K562 (cell line): ENCODE measurements around the gene PRDX2. TPM values are rescaled to one million over a fixed set of nuclear protein-coding genes. Genes with fewer than 3 reads are reported as not detected.

ENCODE experiments used
- ATAC-seq: fragments of 200-7000 bp; cut with Tn5 transposase; 3 replicates; pipeline ENCODE4 v1.9.1; 2020; ENCODE audit warnings: moderate library complexity
- BruUV-seq: library from RNA; stranded (reverse); fragments of 400-500 nt; replicated peaks from 2 replicates; lab custom pipeline; 2021; lab: Mats Ljungman, UMichigan
- CTCF ChIA-PET: fragments of 300-600 bp; formaldehyde crosslinking; extraction: SDS; loops from one replicate; lab custom pipeline; 2021; ENCODE audit warnings: low intra/inter-chr PET ratio; lab: Yijun Ruan, JAX
- POLR2A ChIA-PET: fragments of 300-600, 350-650 bp; sonication (Branson Sonifier 250); formaldehyde crosslinking; extraction: SDS; loops from one replicate; lab custom pipeline; 2021; ENCODE audit warnings: antibody characterized with exemption, inconsistent platforms; lab: Yijun Ruan, JAX
- DNase-seq, 4 experiments: peaks; one replicate each; pipeline versions ENCODE4 v3.0.0 to v3.0.0-alpha.2; 2011 to 2018; ENCODE audit warnings: low spot score in 3 of 4, mixed read lengths in 3 of 4; ENCODE audit errors: extremely low read depth in 1 of 4
- FAIRE-seq: peaks from 2 replicates; lab custom pipeline; 2011; peaks lifted over from hg19 to GRCh38; lab: Jason Lieb, UNC
- H2AFZ ChIP-seq: 2 replicates; pipeline ENCODE4 v1.6.0; 2011; ENCODE audit warnings: low read depth, low read length, control low read depth, inconsistent platforms
- H3K27ac ChIP-seq: fragments of 200-600 bp; 3 replicates; pipeline ENCODE4 v1.8.0; 2011; ENCODE audit warnings: low read depth, mild to moderate bottlenecking, control low read depth, inconsistent platforms, low read length, moderate library complexity, mixed read lengths; ENCODE audit errors: extremely low read depth
- H3K27me3 ChIP-seq, 2 experiments: fragments of 300-600 bp in 1 of 2; 2 replicates in 1 of 2; 3 replicates in 1 of 2; pipeline versions ENCODE4 v1.6.0 to v1.8.0; 2011; ENCODE audit warnings: inconsistent platforms in 2 of 2, low read length in 2 of 2, mild to moderate bottlenecking in 1 of 2, mixed read lengths in 1 of 2, moderate library complexity in 1 of 2; ENCODE audit not compliant: control insufficient read depth in 2 of 2, insufficient read depth in 2 of 2
- H3K36me3 ChIP-seq: fragments of 300-600 bp; 3 replicates; pipeline ENCODE4 v1.8.0; 2011; ENCODE audit warnings: mild to moderate bottlenecking, low read length, inconsistent platforms; ENCODE audit not compliant: control insufficient read depth, insufficient read depth
- H3K4me1 ChIP-seq, 2 experiments: fragments of 200-600 bp in 1 of 2; replicated peaks in 1 of 2; 2 replicates in 1 of 2; 3 replicates in 1 of 2; pipeline versions ENCODE4 v1.5.1 to v1.8.0; 2011; ENCODE audit warnings: inconsistent platforms in 2 of 2, low read length in 2 of 2, mild to moderate bottlenecking in 1 of 2, mixed read lengths in 1 of 2, moderate library complexity in 1 of 2; ENCODE audit not compliant: control insufficient read depth in 2 of 2, insufficient read depth in 2 of 2
- H3K4me2 ChIP-seq: 2 replicates; pipeline ENCODE4 v1.6.1; 2011; ENCODE audit warnings: low read length, control low read depth, inconsistent platforms, mixed read lengths; ENCODE audit not compliant: insufficient read depth
- H3K4me3 ChIP-seq: fragments of 200-600 bp; sonication (generic), shearing (Covaris generic); 2 replicates; pipeline ENCODE4 v1.5.1; 2016; ENCODE audit warnings: control low read depth, inconsistent platforms
- H3K79me2 ChIP-seq: fragments of 200-600 bp; 3 replicates; pipeline ENCODE4 v1.8.0; 2011; ENCODE audit warnings: low read length, inconsistent platforms; ENCODE audit not compliant: control insufficient read depth, insufficient read depth
- H3K9ac ChIP-seq, 2 experiments: 2 replicates each; pipeline versions ENCODE4 v1.6.0 to v1.6.1; 2011; ENCODE audit warnings: low read depth in 2 of 2, low read length in 2 of 2, control low read depth in 1 of 2, inconsistent platforms in 1 of 2, mild to moderate bottlenecking in 1 of 2, mixed read lengths in 1 of 2; ENCODE audit not compliant: insufficient read depth in 1 of 2
- H3K9me1 ChIP-seq: one replicate; pipeline ENCODE4 v1.6.0; 2011; ENCODE audit warnings: inconsistent platforms, mild to moderate bottlenecking, low read length, moderate library complexity; ENCODE audit not compliant: control insufficient read depth, insufficient read depth
- H3K9me3 ChIP-seq: replicated peaks from 2 replicates; pipeline ENCODE4 v1.5.1; 2011; ENCODE audit warnings: low read depth, low read length, inconsistent platforms; ENCODE audit not compliant: control insufficient read depth, insufficient read depth
- H4K20me1 ChIP-seq: replicated peaks from 2 replicates; pipeline ENCODE4 v1.6.1; 2011; ENCODE audit warnings: low read length, inconsistent platforms, mixed read lengths; ENCODE audit not compliant: control insufficient read depth, insufficient read depth
- CHD2 ChIP-seq: IDR thresholded peaks from 2 replicates; pipeline ENCODE4 v1.6.1; 2011; ENCODE audit warnings: low read depth, low read length
- E2F3 ChIP-seq: fragments of 250-450 bp; sonication (Bioruptor Pico); IDR thresholded peaks from 2 replicates; pipeline ENCODE4 v1.4.0; 2020; ENCODE audit warnings: mild to moderate bottlenecking
- ELF1 ChIP-seq: fragments of 200-800 bp; sonication (Bioruptor generic); IDR thresholded peaks from 2 replicates; pipeline ENCODE4 v1.6.1; 2016; ENCODE audit warnings: missing genetic modification characterization, missing compliant biosample characterization
- GABPA ChIP-seq: fragments of 200-800 bp; sonication (Bioruptor generic); conservative IDR thresholded peaks from 2 replicates; pipeline ENCODE4 v1.6.1; 2016; ENCODE audit warnings: low read depth, missing genetic modification characterization, missing compliant biosample characterization
- JUNB ChIP-seq: fragments of 450-650 bp; formaldehyde crosslinking; conservative IDR thresholded peaks from 2 replicates; pipeline ENCODE4 v1.4.0; 2020; ENCODE audit warnings: mild to moderate bottlenecking
- KLF6 ChIP-seq: fragments of 250-450 bp; sonication (Bioruptor Pico); IDR thresholded peaks from 2 replicates; pipeline ENCODE4 v1.4.0; 2020; ENCODE audit warnings: mild to moderate bottlenecking, moderate library complexity, borderline replicate concordance
- MNT ChIP-seq, 2 experiments: fragments of 450-650 bp; conservative IDR thresholded peaks; 2 replicates each; pipeline ENCODE4 v1.6.1; 2017; ENCODE audit warnings: mild to moderate bottlenecking in 2 of 2, moderate library complexity in 2 of 2
- NONO ChIP-seq, 2 experiments: fragments of 200-400 bp in 1 of 2; fragments of 450-650 bp in 1 of 2; formaldehyde crosslinking in 1 of 2; IDR thresholded peaks; 2 replicates each; pipeline ENCODE4 v1.6.1; 2017; ENCODE audit warnings: low read depth in 2 of 2, mild to moderate bottlenecking in 2 of 2, moderate library complexity in 2 of 2, low read length in 1 of 2
- NR4A1 ChIP-seq, 2 experiments: fragments of 250-450 bp in 1 of 2; fragments of 450-650 bp in 1 of 2; sonication (Bioruptor Pico) in 1 of 2; IDR thresholded peaks; 2 replicates each; pipeline versions ENCODE4 v1.4.0 to v1.6.1; 2016 to 2020; ENCODE audit warnings: mild to moderate bottlenecking in 2 of 2, missing compliant biosample characterization in 1 of 2, missing genetic modification characterization in 1 of 2, moderate library complexity in 1 of 2
- PCBP2 ChIP-seq: fragments of 200-400 bp; formaldehyde crosslinking; IDR thresholded peaks from 2 replicates; pipeline ENCODE4 v1.6.1; 2018; ENCODE audit warnings: low read length, low read depth, mild to moderate bottlenecking, moderate library complexity; ENCODE audit not compliant: poor library complexity, severe bottlenecking
- TBL1XR1 ChIP-seq, 2 experiments: IDR thresholded peaks; 2 replicates each; pipeline ENCODE4 v1.6.1; 2012; ENCODE audit warnings: improper control_type of control experiment in 2 of 2, low read length in 2 of 2, mild to moderate bottlenecking in 1 of 2
- ZNF232 ChIP-seq: sonication (generic); formaldehyde crosslinking; IDR thresholded peaks from 2 replicates; pipeline ENCODE4 v1.8.0; 2022; ENCODE audit warnings: mild to moderate bottlenecking, missing genetic modification reagents
- ZNF740 ChIP-seq, 3 experiments: fragments of 200-800 bp in 1 of 3; sonication (Bioruptor generic) in 1 of 3; sonication (generic) in 1 of 3; formaldehyde crosslinking in 1 of 3; IDR thresholded peaks; 2 replicates each; pipeline versions ENCODE4 v1.6.1 to v1.8.0; 2016 to 2022; ENCODE audit warnings: mild to moderate bottlenecking in 2 of 3, missing compliant biosample characterization in 2 of 3, missing genetic modification characterization in 2 of 3, missing genetic modification reagents in 1 of 3
- WGBS: fragments of 100-300 bp; shearing (Covaris generic); methylation state at CpG from one replicate; pipeline ENCODE4 v1.1.6; 2016; ENCODE audit warnings: low coverage, mixed read lengths; ENCODE audit not compliant: insufficient coverage; ENCODE audit errors: missing lambda C conversion rate; 5-methylcytosine and 5-hydroxymethylcytosine counted together
- in situ Hi-C: fragments of 300-500 bp; cut with MboI; formaldehyde crosslinking; loops from 4 replicates; pipeline ENCODE4 v1.15.0; 2018; ENCODE audit warnings: inconsistent platforms, mixed read lengths
- intact Hi-C: fragments of 100-400 bp; cut with micrococcal nuclease; formaldehyde crosslinking; loops from 2 replicates; pipeline ENCODE4 v1.14.2; 2022
- polyA plus RNA-seq, 8 experiments: library from polyadenylated mRNA; depleted of rRNA in 4 of 8; stranded (reverse) in 5 of 8; unstranded in 3 of 8; fragments of >200 nt; fragmentation: Nextera tagmentation in 2 of 8; fragmentation: Illumina TruSeq in 1 of 8; extraction: Ambion mirVana in 2 of 8; extraction: Trizol in 1 of 8; gene quantifications; 2 replicates each; pipeline versions ENCODE4 v1.2.1 to v1.2.3, GENCODE V29; 2011 to 2014; ENCODE audit warnings: inconsistent platforms in 1 of 8, missing spikeins in 1 of 8
- total RNA-seq, 7 experiments: library from RNA; depleted of rRNA in 6 of 7; stranded (reverse); fragments of >200 nt in 6 of 7; fragmentation: Illumina TruSeq in 2 of 7; extraction: Trizol in 2 of 7; gene quantifications; 2 replicates each; pipeline versions ENCODE4 v1.2.1 to v1.2.3, GENCODE V29; 2011 to 2021; ENCODE audit warnings: low replicate concordance in 1 of 7
- TF ChIP-seq, protein P1 (sequence below): fragments of 250-450 bp; sonication (Bioruptor Pico); IDR thresholded peaks from 2 replicates; pipeline ENCODE4 v1.8.0; 2022; ENCODE audit warnings: moderate library complexity, mild to moderate bottlenecking, inconsistent platforms

Gene PRDX2
- total and polyA plus RNA-seq, 9 of the 15 experiments (the other 6 are each of a cell fraction or from before 2014, with no cell fraction given) = 206 to 1,183 (median 415) TPM

GRCh38 chr19:12786141-12786870, 15.3 kb downstream of the PRDX2 start (continued):
- TF ChIP-seq ELF1 = no peak
- no peak for TF ChIP-seq NONO (IDR thresholded peaks at IDR 0.05; ENCODE audit: low read depth in 2 of 2, low read length in 1 of 2)
- no peak for TF ChIP-seq NR4A1 (CRISPR knock-in tag; IDR thresholded peaks at IDR 0.05)
- 0 out of 2 replicates have a peak, but pooled peaks have one; percentile 26 for TF ChIP-seq NR4A1 (tag; IDR thresholded peaks at IDR 0.05)
- no peak for TF ChIP-seq E2F3 (CRISPR knock-in tag)
- no peak for TF ChIP-seq TBL1XR1 (IDR thresholded peaks at IDR 0.05; ENCODE audit: low read length in 2 of 2)
- TF ChIP-seq, all 486 proteins: peak for 9

- no peaks in the 10 kb centered on the region for H3K27me3 ChIP-seq
- no peaks in the 10 kb centered on the region for H4K20me1 ChIP-seq
- 0 out of 2 replicates have a peak overlapping the region, but pooled peaks have one; percentile 10 for H2AFZ ChIP-seq
- ChIA-PET POLR2A (no interaction called here), CTCF (no interaction called here)
- H3K4me1 ChIP-seq = peaks cover 70 to 78% of the 10 kb centered on the region in 2 experiments
- H3K27ac ChIP-seq = peak overlapping the region; percentile 97
- peak overlapping the region; percentile 73 to 79; a peak in 3 of 4 replicates for H3K9ac ChIP-seq
- H3K4me3 ChIP-seq = no peak overlapping the region
- no peaks in the 10 kb centered on the region for H3K9me1 ChIP-seq
- BruUV-seq = no TSS peak
- no peaks in the 10 kb centered on the region for H3K9me3 ChIP-seq
- H3K36me3 ChIP-seq = no peaks in the 10 kb centered on the region
- ATAC-seq (no peak), FAIRE-seq (peak; percentile 49), DNase-seq (no peak)
- peaks cover 5% of the 10 kb centered on the region; the same call in 2 of the 3 replicates for H3K79me2 ChIP-seq
- peak overlapping the region; percentile 95; the same call in 1 of the 2 replicates for H3K4me2 ChIP-seq
- intact Hi-C loops (no loop called here), in situ Hi-C loops (no loop called here)
- WGBS = 82% methylated on average over 4 of the region's 4 CpGs
- TF ChIP-seq JUNB = 0 out of 2 replicates have a peak, but pooled peaks have one; percentile 27
- no peak for TF ChIP-seq GABPA (tag)
- TF ChIP-seq CHD2 = no peak
- TF ChIP-seq ZNF232 = no peak
- TF ChIP-seq, protein P1, sequence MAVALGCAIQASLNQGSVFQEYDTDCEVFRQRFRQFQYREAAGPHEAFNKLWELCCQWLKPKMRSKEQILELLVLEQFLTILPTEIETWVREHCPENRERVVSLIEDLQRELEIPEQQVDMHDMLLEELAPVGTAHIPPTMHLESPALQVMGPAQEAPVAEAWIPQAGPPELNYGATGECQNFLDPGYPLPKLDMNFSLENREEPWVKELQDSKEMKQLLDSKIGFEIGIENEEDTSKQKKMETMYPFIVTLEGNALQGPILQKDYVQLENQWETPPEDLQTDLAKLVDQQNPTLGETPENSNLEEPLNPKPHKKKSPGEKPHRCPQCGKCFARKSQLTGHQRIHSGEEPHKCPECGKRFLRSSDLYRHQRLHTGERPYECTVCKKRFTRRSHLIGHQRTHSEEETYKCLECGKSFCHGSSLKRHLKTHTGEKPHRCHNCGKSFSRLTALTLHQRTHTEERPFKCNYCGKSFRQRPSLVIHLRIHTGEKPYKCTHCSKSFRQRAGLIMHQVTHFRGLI (CRISPR knock-in tag) = 0 out of 2 replicates have a peak, but pooled peaks have one; percentile 5
- TF ChIP-seq KLF6 (CRISPR knock-in tag) = no peak
- TF ChIP-seq ZNF740 (CRISPR knock-in tag; IDR thresholded peaks at IDR 0.05) = peak; percentile 72; the same call in 1 of the 2 replicates
- no peak for TF ChIP-seq ZNF740 (tag; IDR thresholded peaks at IDR 0.05)
- TF ChIP-seq MNT (conservative IDR thresholded peaks at IDR 0.05) = no peak
- no peak for TF ChIP-seq PCBP2
Observed at GRCh38 chr19:12785431-12786031, 16.1 kb downstream of the PRDX2 start.
